Ureter (tissue), 1 donor: ENCODE measurements around the gene C2CD2L. TPM values are rescaled to one million over a fixed set of nuclear protein-coding genes. Genes with fewer than 3 reads are reported as not detected.
"Not testable (repeated sequence)": the region's sequence is repeated elsewhere in the genome, so short reads cannot be mapped to it uniquely, and the experiment has no call there.

ENCODE experiments used
- DNase-seq: peaks from one replicate; pipeline ENCODE4 v3.0.0-alpha.2; 2020; ENCODE audit warnings: low spot score
- total RNA-seq: library from RNA; stranded (reverse); gene quantifications from one replicate; pipeline ENCODE4 v1.2.4, GENCODE V29; 2023
- donor health status: DM: yes; HTN: yes; CAD: no.

C2CD2L gene
- total RNA-seq, 1 donor from 2014 or later, result 10.1 TPM

DNA sequence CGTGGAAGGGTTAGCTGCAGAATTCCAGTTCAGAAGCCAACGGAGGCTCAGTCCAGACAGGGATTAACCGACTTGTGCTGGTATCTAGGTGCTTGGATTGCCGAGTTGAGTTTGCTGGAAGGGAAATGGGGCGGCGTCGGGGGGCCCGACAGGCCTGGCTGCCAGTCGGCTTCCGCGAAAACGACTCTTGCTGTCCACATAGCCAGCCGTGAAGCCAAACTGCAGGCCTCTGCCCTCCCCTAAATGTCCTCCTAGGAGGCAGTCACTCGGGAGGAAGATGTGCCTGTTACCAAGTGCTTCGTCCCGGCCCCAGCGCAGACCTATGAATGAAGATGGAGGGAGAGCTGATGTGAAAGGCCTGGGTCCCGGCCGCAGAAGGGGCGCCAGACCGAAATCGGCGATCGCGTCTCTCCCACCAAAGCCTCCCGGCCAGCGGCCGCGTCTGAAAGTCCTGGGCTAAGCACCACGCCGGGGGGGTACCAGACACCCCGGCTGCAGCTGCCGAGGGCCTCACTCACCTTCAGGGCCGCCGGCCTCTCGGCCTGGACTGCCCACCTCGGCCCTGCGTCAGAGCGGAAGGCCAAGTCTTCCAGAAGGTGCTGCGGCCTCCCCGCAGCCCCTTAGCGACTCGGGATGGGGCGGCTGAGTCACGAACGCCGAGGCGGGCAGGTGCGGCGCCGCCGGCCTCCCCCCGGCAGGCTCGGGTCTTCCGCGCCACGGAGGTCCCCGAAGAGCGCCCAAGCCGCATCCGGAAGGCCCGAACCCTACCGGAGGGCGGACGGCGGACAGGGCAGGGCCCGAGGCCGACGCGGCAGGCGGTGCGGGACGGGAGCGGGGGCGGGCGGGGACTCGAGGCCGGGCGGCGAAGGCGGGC is 13.0 kb upstream of the C2CD2L start:
- peak; percentile 58 for DNase-seq

- DNase-seq, result peak; percentile 82
Observed at GRCh38 chr11:119094816-119095065, 12.4 kb upstream of the C2CD2L start.

DNA sequence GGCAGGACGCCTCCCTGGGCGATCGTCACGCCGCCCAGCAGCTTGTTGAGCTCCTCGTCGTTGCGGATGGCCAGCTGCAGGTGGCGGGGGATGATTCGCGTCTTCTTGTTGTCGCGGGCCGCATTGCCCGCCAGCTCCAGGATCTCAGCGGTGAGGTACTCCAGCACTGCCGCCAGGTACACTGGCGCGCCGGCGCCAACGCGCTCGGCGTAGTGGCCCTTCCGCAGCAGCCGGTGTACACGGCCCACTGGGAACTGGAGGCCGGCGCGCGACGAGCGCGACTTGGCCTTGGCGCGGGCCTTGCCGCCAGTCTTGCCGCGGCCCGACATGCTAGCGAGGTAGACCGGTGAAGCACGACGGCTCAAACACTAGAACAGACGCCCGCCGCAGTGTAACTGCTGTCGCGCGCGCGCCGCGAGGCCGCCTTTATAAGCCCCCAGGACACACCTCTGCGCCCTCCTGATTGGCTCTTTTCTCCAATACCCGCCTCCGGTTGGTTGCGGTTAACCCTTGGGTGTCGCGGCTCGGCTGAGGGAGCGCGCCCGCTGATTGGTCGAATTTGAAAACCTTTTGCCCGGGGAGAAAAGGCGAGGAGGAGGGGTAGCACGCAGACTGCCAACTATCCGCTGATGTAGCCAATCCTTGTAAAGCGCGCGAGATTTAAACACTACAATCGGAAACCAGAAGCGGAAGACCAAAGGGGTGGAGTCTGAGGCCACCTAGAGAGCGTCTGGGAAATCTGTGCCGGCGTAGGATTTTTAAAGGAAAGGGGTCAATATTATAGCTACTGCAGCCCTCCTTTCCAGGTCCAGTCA is 11.9 kb upstream of the C2CD2L start:
- peak; percentile 100 for DNase-seq

GRCh38 chr11:119099711-119100110 is 7.4 kb upstream of the C2CD2L start:
- no peak for DNase-seq

- no peak for DNase-seq
Observed at GRCh38 chr11:119100246-119100970, 6.7 kb upstream of the C2CD2L start.

GRCh38 chr11:119100994-119101758 is 6.0 kb upstream of the C2CD2L start:
- DNase-seq, result no peak

GRCh38 chr11:119101759-119102423 is 5.3 kb upstream of the C2CD2L start, which contains the start of gene DPAGT1:
Gene DPAGT1 (minus strand): TSS chr11:119101853. CDS start chr11:119101655, 198 bp downstream.
- DNase-seq, result peak; percentile 93

DNA sequence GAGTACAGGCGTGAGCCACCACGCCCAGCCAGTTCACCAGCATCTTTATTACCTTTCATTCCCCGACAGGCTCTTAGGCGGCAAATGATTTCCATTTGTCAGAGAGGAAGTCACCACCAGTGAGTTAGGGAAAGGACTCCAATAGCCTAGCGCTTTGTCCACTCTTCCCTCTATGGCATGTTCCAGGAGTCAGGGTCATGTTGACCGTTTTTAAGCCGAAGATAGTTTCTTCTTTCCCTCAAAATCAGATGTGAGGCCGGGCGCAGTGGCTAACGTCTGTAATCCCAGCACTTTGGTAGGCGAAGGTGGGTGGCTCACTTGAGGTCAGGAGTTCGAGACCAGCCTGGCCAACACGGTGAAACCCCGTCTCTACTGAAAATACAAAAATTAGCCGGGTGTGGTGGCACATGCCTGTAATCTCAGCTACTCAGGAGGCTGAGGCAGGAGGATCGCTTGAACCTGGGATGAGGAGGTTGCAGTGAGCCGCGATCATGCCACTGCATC is 3.9 kb upstream of the C2CD2L start:
- DNase-seq, result not testable (repeated sequence)

- no peak for DNase-seq
Observed at GRCh38 chr11:119103793-119104192, 3.4 kb upstream of the C2CD2L start.

DNA sequence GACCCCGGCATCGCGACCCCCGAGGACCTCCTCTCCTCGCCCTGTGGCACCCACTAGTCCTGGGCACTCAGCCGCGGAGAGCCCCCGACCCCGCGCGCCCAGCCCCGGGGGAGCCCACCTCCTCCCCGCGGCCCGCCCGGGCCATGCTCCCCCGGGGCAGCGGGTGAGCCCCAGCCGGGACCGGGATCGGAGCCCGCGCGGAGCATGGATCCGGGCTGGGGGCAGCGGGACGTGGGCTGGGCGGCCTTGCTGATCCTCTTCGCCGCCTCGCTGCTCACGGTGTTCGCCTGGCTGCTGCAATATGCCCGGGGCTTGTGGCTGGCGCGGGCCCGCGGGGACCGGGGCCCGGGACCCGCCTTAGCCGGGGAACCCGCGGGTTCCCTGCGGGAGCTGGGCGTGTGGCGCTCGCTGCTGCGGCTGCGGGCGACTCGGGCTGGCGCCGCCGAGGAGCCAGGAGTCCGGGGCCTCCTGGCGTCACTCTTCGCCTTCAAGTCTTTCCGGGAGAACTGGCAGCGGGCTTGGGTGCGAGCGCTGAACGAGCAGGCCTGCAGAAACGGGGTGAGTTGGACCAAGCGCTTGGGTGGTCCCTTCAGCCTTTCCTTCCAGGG is 498 bp downstream of the C2CD2L start:
- no peak for DNase-seq

DNA sequence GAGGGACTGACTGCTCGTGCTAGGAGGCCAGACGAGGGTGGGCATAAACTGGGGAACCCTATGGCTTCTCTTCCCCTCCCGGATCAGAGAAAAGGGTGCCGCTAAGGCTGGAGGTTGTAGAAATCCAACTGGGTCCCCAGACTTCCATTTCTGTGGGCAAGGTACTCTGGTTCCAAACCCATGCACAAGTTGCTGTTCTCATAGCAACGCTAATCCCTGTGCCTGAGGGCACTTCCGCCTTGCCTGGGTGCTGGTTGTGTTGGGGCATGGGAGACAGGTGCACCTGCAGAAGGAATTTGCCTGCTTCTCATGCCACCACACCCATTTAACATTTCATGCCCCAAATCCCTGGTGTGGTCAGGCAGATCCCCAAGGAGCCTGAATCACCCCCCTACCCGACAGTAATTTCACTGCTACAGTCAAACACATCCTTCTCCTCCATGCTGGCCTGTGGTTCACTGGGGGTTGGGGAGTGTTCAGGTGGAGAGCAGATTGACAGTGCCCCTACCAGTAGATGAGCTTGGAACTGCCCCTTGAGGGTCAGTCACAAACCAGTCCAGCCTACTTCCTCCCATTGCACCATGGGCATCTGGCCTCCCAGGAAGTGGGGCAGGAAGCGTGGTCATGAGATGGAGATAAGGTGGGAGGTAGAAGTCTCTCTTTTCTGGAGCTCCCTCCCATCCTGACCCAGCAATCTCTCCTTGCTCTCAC is 1.2 kb downstream of the C2CD2L start:
- peak; percentile 70 for DNase-seq

GRCh38 chr11:119108857-119109221 is 1.7 kb downstream of the C2CD2L start:
- DNase-seq, result no peak

GRCh38 chr11:119109843-119110242 is 2.7 kb downstream of the C2CD2L start:
- no peak for DNase-seq

DNA sequence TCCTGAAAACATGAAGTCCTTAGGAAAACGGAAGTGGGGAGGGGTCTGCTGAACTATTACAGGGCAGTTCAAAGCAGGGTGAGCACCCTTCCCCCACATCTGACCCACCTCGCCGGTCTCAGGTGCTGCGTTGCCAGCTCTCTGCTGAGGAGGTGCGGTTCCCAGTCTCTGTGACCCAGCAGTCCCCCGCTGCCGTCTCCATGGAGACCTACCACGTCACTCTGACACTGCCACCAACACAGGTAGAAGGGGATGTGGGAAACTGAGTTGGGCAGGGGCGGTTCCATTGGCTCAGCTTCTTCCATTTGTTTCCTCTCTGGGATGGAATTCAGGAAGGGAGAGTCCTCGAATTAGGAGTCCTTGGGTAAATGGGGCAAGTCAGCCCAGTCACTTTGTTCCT is 3.3 kb downstream of the C2CD2L start:
- no peak for DNase-seq

GRCh38 chr11:119111361-119111925 is 4.3 kb downstream of the C2CD2L start:
- DNase-seq, result no peak

DNA sequence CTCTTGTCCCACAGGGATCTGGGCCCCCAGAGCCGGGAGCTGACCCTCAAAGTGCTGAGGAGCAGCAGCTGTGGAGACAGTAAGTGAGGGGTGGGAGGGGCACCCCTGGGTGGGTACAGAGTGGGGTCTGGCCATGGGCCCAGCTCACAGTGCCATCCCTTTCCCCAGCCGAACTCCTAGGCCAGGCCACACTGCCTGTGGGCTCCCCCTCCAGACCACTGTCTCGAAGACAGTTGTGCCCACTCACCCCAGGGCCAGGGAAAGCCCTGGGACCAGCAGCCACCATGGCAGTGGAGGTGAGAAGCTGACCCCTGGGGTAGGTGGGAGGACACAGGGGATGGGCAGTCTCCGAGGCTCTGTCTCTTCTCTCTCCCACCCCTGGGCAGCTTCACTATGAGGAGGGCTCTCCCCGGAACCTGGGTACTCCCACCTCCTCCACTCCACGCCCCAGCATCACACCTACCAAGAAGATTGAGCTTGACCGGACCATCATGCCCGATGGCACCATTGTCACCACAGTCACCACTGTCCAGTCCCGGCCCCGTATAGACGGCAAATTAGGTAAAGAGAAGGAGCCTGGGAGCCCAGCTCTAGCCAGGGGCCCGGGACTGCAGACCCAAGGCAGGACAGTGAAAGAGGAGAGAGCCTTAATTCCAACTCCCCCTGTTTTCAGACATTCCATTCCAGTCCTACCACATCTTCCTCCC is 5.3 kb downstream of the C2CD2L start:
- DNase-seq, result no peak

DNA sequence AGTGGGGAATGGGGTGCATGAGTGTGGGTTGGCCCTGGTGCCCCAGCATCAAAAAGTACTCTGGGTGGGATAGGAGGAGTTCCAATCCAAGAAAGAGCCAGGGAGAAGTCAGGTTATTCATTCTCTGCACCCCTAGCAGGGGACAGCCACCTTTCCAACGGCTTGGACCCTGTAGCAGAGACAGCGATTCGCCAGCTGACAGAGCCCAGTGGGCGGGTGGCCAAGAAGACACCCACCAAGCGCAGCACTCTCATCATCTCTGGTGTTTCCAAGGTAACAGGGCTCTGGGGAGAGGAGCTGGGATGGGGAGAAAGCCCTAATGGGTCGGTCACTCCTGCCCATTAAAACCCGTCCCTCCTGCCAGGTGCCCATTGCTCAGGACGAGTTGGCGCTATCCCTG is 6.6 kb downstream of the C2CD2L start:
- no peak for DNase-seq

GRCh38 chr11:119114351-119114750 is 7.2 kb downstream of the C2CD2L start:
- DNase-seq, result no peak
